NK-92 treated with Interleukin-12 subunit alpha and Interleukin-12 subunit beta, amount 100 ng/mL, for 24 hours (cell line): ENCODE data around the gene ROMO1.
"Not testable (repeated sequence)": the region's sequence is repeated elsewhere in the genome, so short reads cannot be mapped to it uniquely, and the experiment has no call there.

Experiments
- DNase-seq: peaks from one replicate; lab custom pipeline; 2025; lab: John Stamatoyannopoulos, UW

ROMO1 gene

GRCh38 chr20:35681960-35682359, 17.2 kb upstream of the ROMO1 start:
- DNase-seq = no peak

- not testable (repeated sequence) for DNase-seq
Observed at GRCh38 chr20:35685368-35685767, 13.8 kb upstream of the ROMO1 start.

- not testable (repeated sequence) for DNase-seq
Observed at GRCh38 chr20:35686872-35687271, 12.3 kb upstream of the ROMO1 start.

GRCh38 chr20:35690265-35690664, 8.9 kb upstream of the ROMO1 start:
- DNase-seq = no peak

GRCh38 chr20:35695245-35695749, 3.9 kb upstream of the ROMO1 start:
- no peak for DNase-seq

- no peak for DNase-seq
Observed at GRCh38 chr20:35695978-35696377, 3.2 kb upstream of the ROMO1 start.

GRCh38 chr20:35697696-35698297, 1.4 kb upstream of the ROMO1 start:
- DNase-seq = no peak

- no peak for DNase-seq
Observed at GRCh38 chr20:35698298-35699126, 693 bp upstream of the ROMO1 start.

- no peak for DNase-seq
Observed at GRCh38 chr20:35699957-35700624, 886 bp downstream of the ROMO1 start.

GRCh38 chr20:35700625-35701148, 1.5 kb downstream of the ROMO1 start:
- DNase-seq = no peak

GRCh38 chr20:35702051-35702823, 3.0 kb downstream of the ROMO1 start:
- no peak for DNase-seq

- no peak for DNase-seq
Observed at GRCh38 chr20:35702824-35703695, 3.9 kb downstream of the ROMO1 start.

GRCh38 chr20:35704514-35705261, 5.5 kb downstream of the ROMO1 start:
- DNase-seq = no peak

- DNase-seq = not testable (repeated sequence)
Observed at GRCh38 chr20:35705894-35706293, 6.7 kb downstream of the ROMO1 start.

GRCh38 chr20:35706591-35707529, 7.7 kb downstream of the ROMO1 start:
- not testable (repeated sequence) for DNase-seq

- no peak for DNase-seq
Observed at GRCh38 chr20:35708502-35708901, 9.3 kb downstream of the ROMO1 start.

- no peak for DNase-seq
Observed at GRCh38 chr20:35709259-35709658, 10.1 kb downstream of the ROMO1 start.

- DNase-seq = no peak
Observed at GRCh38 chr20:35710039-35710438, 10.8 kb downstream of the ROMO1 start.
